Tibial nerve (tissue), 4 donors: Measurements from ENCODE around the gene GMPS.

Source experiments
- EP300 ChIP-seq, 2 donors: sonication (generic); formaldehyde crosslinking; IDR thresholded peaks; one replicate each; pipeline ENCODE4 v1.6.1; 2017; ENCODE audit warnings: antibody characterized with exemption in 2 of 2, mild to moderate bottlenecking in 1 of 2
- POLR2A ChIP-seq, 2 donors: fragments of 450-650 bp; IDR thresholded peaks; one replicate each; pipeline ENCODE4 v1.6.1; 2017; ENCODE audit warnings: antibody characterized with exemption in 2 of 2, mild to moderate bottlenecking in 2 of 2, moderate library complexity in 2 of 2
- TF ChIP-seq, protein P1 (sequence below), 5 experiments: fragments of 200-600 bp in 3 of 5; fragments of 450-650 bp in 2 of 5; sonication (generic) in 3 of 5; IDR thresholded peaks; one replicate each; pipeline ENCODE4 v1.5.1; 2016 to 2019; ENCODE audit warnings: antibody characterized with exemption in 5 of 5, mild to moderate bottlenecking in 3 of 5, moderate library complexity in 2 of 5

DNA sequence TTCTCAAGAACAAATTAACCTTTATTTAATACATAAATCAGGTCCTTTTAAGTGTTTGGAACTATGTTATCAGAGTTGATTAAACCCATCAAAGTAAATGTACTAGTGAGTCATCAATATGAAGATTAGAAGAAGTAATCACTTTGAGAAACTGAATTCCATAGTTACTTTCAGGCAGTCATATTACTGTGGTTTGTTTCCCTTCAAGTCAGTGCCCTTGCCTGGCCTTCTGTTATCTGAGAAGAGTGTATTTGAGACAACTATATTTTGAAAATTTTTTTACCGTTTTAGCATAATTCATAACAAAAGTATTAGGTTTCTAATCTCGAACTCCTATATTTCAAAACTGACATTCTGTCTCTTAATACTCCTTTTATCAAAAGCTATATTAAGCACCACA lies 73.6 kb downstream of the GMPS start:
- TF ChIP-seq, protein P1, sequence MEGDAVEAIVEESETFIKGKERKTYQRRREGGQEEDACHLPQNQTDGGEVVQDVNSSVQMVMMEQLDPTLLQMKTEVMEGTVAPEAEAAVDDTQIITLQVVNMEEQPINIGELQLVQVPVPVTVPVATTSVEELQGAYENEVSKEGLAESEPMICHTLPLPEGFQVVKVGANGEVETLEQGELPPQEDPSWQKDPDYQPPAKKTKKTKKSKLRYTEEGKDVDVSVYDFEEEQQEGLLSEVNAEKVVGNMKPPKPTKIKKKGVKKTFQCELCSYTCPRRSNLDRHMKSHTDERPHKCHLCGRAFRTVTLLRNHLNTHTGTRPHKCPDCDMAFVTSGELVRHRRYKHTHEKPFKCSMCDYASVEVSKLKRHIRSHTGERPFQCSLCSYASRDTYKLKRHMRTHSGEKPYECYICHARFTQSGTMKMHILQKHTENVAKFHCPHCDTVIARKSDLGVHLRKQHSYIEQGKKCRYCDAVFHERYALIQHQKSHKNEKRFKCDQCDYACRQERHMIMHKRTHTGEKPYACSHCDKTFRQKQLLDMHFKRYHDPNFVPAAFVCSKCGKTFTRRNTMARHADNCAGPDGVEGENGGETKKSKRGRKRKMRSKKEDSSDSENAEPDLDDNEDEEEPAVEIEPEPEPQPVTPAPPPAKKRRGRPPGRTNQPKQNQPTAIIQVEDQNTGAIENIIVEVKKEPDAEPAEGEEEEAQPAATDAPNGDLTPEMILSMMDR (IDR thresholded peaks at IDR 0.05): no peak
- TF ChIP-seq EP300 (IDR thresholded peaks at IDR 0.05) (no peak), POLR2A (IDR thresholded peaks at IDR 0.05) (no peak)
